K562 (cell line): ENCODE measurements around the gene CEP295NL. TPM values are rescaled to one million over a fixed set of nuclear protein-coding genes. Genes with fewer than 3 reads are reported as not detected.

ENCODE experiments used
- ATAC-seq: fragments of 200-7000 bp; cut with Tn5 transposase; 3 replicates; pipeline ENCODE4 v1.9.1; 2020; ENCODE audit warnings: moderate library complexity
- BruUV-seq: library from RNA; stranded (reverse); fragments of 400-500 nt; replicated peaks from 2 replicates; lab custom pipeline; 2021; lab: Mats Ljungman, UMichigan
- CTCF ChIA-PET: fragments of 300-600 bp; formaldehyde crosslinking; extraction: SDS; loops from one replicate; lab custom pipeline; 2021; ENCODE audit warnings: low intra/inter-chr PET ratio; lab: Yijun Ruan, JAX
- POLR2A ChIA-PET: fragments of 300-600, 350-650 bp; sonication (Branson Sonifier 250); formaldehyde crosslinking; extraction: SDS; loops from one replicate; lab custom pipeline; 2021; ENCODE audit warnings: antibody characterized with exemption, inconsistent platforms; lab: Yijun Ruan, JAX
- DNase-seq, 4 experiments: peaks; one replicate each; pipeline versions ENCODE4 v3.0.0 to v3.0.0-alpha.2; 2011 to 2018; ENCODE audit warnings: low spot score in 3 of 4, mixed read lengths in 3 of 4; ENCODE audit errors: extremely low read depth in 1 of 4
- FAIRE-seq: peaks from 2 replicates; lab custom pipeline; 2011; peaks lifted over from hg19 to GRCh38; lab: Jason Lieb, UNC
- H2AFZ ChIP-seq: 2 replicates; pipeline ENCODE4 v1.6.0; 2011; ENCODE audit warnings: low read depth, low read length, control low read depth, inconsistent platforms
- H3K27ac ChIP-seq: fragments of 200-600 bp; 3 replicates; pipeline ENCODE4 v1.8.0; 2011; ENCODE audit warnings: low read depth, mild to moderate bottlenecking, control low read depth, inconsistent platforms, low read length, moderate library complexity, mixed read lengths; ENCODE audit errors: extremely low read depth
- H3K27me3 ChIP-seq, 2 experiments: fragments of 300-600 bp in 1 of 2; 2 replicates in 1 of 2; 3 replicates in 1 of 2; pipeline versions ENCODE4 v1.6.0 to v1.8.0; 2011; ENCODE audit warnings: inconsistent platforms in 2 of 2, low read length in 2 of 2, mild to moderate bottlenecking in 1 of 2, mixed read lengths in 1 of 2, moderate library complexity in 1 of 2; ENCODE audit not compliant: control insufficient read depth in 2 of 2, insufficient read depth in 2 of 2
- H3K36me3 ChIP-seq: fragments of 300-600 bp; 3 replicates; pipeline ENCODE4 v1.8.0; 2011; ENCODE audit warnings: mild to moderate bottlenecking, low read length, inconsistent platforms; ENCODE audit not compliant: control insufficient read depth, insufficient read depth
- H3K4me1 ChIP-seq, 2 experiments: fragments of 200-600 bp in 1 of 2; replicated peaks in 1 of 2; 2 replicates in 1 of 2; 3 replicates in 1 of 2; pipeline versions ENCODE4 v1.5.1 to v1.8.0; 2011; ENCODE audit warnings: inconsistent platforms in 2 of 2, low read length in 2 of 2, mild to moderate bottlenecking in 1 of 2, mixed read lengths in 1 of 2, moderate library complexity in 1 of 2; ENCODE audit not compliant: control insufficient read depth in 2 of 2, insufficient read depth in 2 of 2
- H3K4me2 ChIP-seq: 2 replicates; pipeline ENCODE4 v1.6.1; 2011; ENCODE audit warnings: low read length, control low read depth, inconsistent platforms, mixed read lengths; ENCODE audit not compliant: insufficient read depth
- H3K4me3 ChIP-seq: fragments of 200-600 bp; sonication (generic), shearing (Covaris generic); 2 replicates; pipeline ENCODE4 v1.5.1; 2016; ENCODE audit warnings: control low read depth, inconsistent platforms
- H3K79me2 ChIP-seq: fragments of 200-600 bp; 3 replicates; pipeline ENCODE4 v1.8.0; 2011; ENCODE audit warnings: low read length, inconsistent platforms; ENCODE audit not compliant: control insufficient read depth, insufficient read depth
- H3K9ac ChIP-seq, 2 experiments: 2 replicates each; pipeline versions ENCODE4 v1.6.0 to v1.6.1; 2011; ENCODE audit warnings: low read depth in 2 of 2, low read length in 2 of 2, control low read depth in 1 of 2, inconsistent platforms in 1 of 2, mild to moderate bottlenecking in 1 of 2, mixed read lengths in 1 of 2; ENCODE audit not compliant: insufficient read depth in 1 of 2
- H3K9me1 ChIP-seq: one replicate; pipeline ENCODE4 v1.6.0; 2011; ENCODE audit warnings: inconsistent platforms, mild to moderate bottlenecking, low read length, moderate library complexity; ENCODE audit not compliant: control insufficient read depth, insufficient read depth
- H3K9me3 ChIP-seq: replicated peaks from 2 replicates; pipeline ENCODE4 v1.5.1; 2011; ENCODE audit warnings: low read depth, low read length, inconsistent platforms; ENCODE audit not compliant: control insufficient read depth, insufficient read depth
- H4K20me1 ChIP-seq: replicated peaks from 2 replicates; pipeline ENCODE4 v1.6.1; 2011; ENCODE audit warnings: low read length, inconsistent platforms, mixed read lengths; ENCODE audit not compliant: control insufficient read depth, insufficient read depth
- SPI1 ChIP-seq: IDR thresholded peaks from 2 replicates; pipeline ENCODE4 v1.6.1; 2011; ENCODE audit warnings: low read depth, low read length, control low read depth, borderline replicate concordance
- WGBS: fragments of 100-300 bp; shearing (Covaris generic); methylation state at CpG from one replicate; pipeline ENCODE4 v1.1.6; 2016; ENCODE audit warnings: low coverage, mixed read lengths; ENCODE audit not compliant: insufficient coverage; ENCODE audit errors: missing lambda C conversion rate; 5-methylcytosine and 5-hydroxymethylcytosine counted together
- in situ Hi-C: fragments of 300-500 bp; cut with MboI; formaldehyde crosslinking; loops from 4 replicates; pipeline ENCODE4 v1.15.0; 2018; ENCODE audit warnings: inconsistent platforms, mixed read lengths
- intact Hi-C: fragments of 100-400 bp; cut with micrococcal nuclease; formaldehyde crosslinking; loops from 2 replicates; pipeline ENCODE4 v1.14.2; 2022
- polyA plus RNA-seq, 8 experiments: library from polyadenylated mRNA; depleted of rRNA in 4 of 8; stranded (reverse) in 5 of 8; unstranded in 3 of 8; fragments of >200 nt; fragmentation: Nextera tagmentation in 2 of 8; fragmentation: Illumina TruSeq in 1 of 8; extraction: Ambion mirVana in 2 of 8; extraction: Trizol in 1 of 8; gene quantifications; 2 replicates each; pipeline versions ENCODE4 v1.2.1 to v1.2.3, GENCODE V29; 2011 to 2014; ENCODE audit warnings: inconsistent platforms in 1 of 8, missing spikeins in 1 of 8
- total RNA-seq, 7 experiments: library from RNA; depleted of rRNA in 6 of 7; stranded (reverse); fragments of >200 nt in 6 of 7; fragmentation: Illumina TruSeq in 2 of 7; extraction: Trizol in 2 of 7; gene quantifications; 2 replicates each; pipeline versions ENCODE4 v1.2.1 to v1.2.3, GENCODE V29; 2011 to 2021; ENCODE audit warnings: low replicate concordance in 1 of 7
- TF ChIP-seq, protein P1 (sequence below): fragments of 200-800 bp; sonication (Bioruptor generic); IDR thresholded peaks from 2 replicates; pipeline ENCODE4 v1.6.1; 2017; ENCODE audit warnings: missing genetic modification characterization, missing compliant biosample characterization

CEP295NL gene
- total and polyA plus RNA-seq, 9 of the 15 experiments (the other 6 are each of a cell fraction or from before 2014, with no cell fraction given) = not detected

DNA sequence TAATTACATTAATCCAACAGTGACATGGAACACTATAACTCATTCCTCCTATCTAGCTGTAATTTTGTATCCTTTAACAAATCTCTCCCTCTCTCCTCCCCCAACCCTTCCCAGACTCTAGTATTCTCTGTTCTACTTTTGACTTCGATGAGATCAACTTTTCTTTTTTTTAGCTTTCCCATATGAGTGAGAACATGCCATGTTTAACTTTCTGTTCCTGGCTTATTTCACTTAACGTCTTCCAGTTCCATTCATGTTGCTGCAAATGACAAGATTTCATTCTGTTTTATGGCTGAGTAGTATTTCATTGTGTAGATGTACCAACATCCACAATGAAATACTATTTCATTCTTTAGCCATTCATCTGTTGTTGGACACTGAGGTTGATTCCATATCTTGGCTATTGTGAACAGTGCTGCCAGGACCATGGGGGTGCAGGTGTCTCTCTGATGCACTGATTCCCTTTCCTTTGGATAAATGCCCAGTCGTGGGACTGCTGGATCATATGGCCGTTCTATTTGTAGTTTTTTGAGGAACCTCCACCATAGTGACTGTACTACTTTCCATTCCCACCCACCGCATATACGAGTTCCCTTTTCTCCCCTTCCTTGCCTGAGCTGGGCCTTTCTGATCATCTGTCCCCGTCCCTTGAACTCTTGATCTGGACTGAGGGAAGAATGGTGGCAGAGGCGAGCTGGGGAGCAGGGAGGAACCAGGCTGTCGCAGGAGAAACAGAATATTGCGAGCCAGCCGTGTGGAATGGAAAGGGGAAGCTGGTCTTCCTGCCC is 7.7 kb upstream of the CEP295NL start:
- Histone ChIP-seq H3K36me3 (no peaks in the 10 kb centered on the region), H3K4me2 (no peak overlapping the region), H2AFZ (no peak overlapping the region), H3K27ac (no peak overlapping the region), H3K9me1 (no peaks in the 10 kb centered on the region), H3K9me3 (no peaks in the 10 kb centered on the region), H3K4me3 (no peak overlapping the region), H3K79me2 (no peaks in the 10 kb centered on the region), H3K9ac (no peak overlapping the region), H3K27me3 (peaks cover 28 to 66% of the 10 kb centered on the region in 2 experiments; a peak in 4 of 5 replicates), H4K20me1 (no peaks in the 10 kb centered on the region; the same call in 1 of the 2 replicates), H3K4me1 (no peaks in the 10 kb centered on the region)
- intact Hi-C loops (no loop called here), in situ Hi-C loops (no loop called here)
- ChIA-PET POLR2A (interaction anchor here (0.7 kb wide), 1 partner anchor 22 kb away, joined by 4 read pairs; no protein-coding TSS in a partner anchor), CTCF (no interaction called here)
- WGBS = 1% methylated on average over 9 of the region's 11 CpGs
- ATAC-seq (no peak), FAIRE-seq (no peak), DNase-seq (no peak)
- TF ChIP-seq, protein P1, sequence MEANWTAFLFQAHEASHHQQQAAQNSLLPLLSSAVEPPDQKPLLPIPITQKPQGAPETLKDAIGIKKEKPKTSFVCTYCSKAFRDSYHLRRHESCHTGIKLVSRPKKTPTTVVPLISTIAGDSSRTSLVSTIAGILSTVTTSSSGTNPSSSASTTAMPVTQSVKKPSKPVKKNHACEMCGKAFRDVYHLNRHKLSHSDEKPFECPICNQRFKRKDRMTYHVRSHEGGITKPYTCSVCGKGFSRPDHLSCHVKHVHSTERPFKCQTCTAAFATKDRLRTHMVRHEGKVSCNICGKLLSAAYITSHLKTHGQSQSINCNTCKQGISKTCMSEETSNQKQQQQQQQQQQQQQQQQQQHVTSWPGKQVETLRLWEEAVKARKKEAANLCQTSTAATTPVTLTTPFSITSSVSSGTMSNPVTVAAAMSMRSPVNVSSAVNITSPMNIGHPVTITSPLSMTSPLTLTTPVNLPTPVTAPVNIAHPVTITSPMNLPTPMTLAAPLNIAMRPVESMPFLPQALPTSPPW (CRISPR knock-in tag) = no peak
- TF ChIP-seq SPI1 = peak; percentile 9; the same call in 1 of the 2 replicates
- BruUV-seq = no TSS peak
